Epithelial cell of prostate (primary cell): Measurements from ENCODE around the gene PLEKHF1.

Experiments used
- DNase-seq: peaks from one replicate; pipeline ENCODE4 v3.0.0-alpha.2; 2011; ENCODE audit warnings: low read depth, low spot score
- H3K27ac ChIP-seq: fragments of 450-650 bp; 2 replicates; pipeline ENCODE4 v1.5.1; 2017; ENCODE audit warnings: mild to moderate bottlenecking

The PLEKHF1 gene

GRCh38 chr19:29634002-29634401, 31.3 kb upstream of the PLEKHF1 start:
- H3K27ac ChIP-seq, result no peak overlapping the region
- no peak for DNase-seq

- DNase-seq, result no peak
- H3K27ac ChIP-seq, result no peak overlapping the region
These were observed 30.7 kb upstream of the PLEKHF1 start for GRCh38 chr19:29634423-29635130.

GRCh38 chr19:29635963-29636362, 29.3 kb upstream of the PLEKHF1 start:
- H3K27ac ChIP-seq, result no peak overlapping the region
- DNase-seq, result no peak

- no peak overlapping the region for H3K27ac ChIP-seq
- no peak for DNase-seq
These were observed 28.5 kb upstream of the PLEKHF1 start for GRCh38 chr19:29636553-29637360.

GRCh38 chr19:29639086-29639485, 26.2 kb upstream of the PLEKHF1 start:
- no peak for DNase-seq
- no peak overlapping the region for H3K27ac ChIP-seq

- no peak for DNase-seq
- H3K27ac ChIP-seq, result no peak overlapping the region
These were observed 25.0 kb upstream of the PLEKHF1 start for GRCh38 chr19:29640231-29640630.

GRCh38 chr19:29641597-29641996, 23.7 kb upstream of the PLEKHF1 start:
- no peak for DNase-seq
- H3K27ac ChIP-seq, result no peak overlapping the region

- H3K27ac ChIP-seq, result no peak overlapping the region
- DNase-seq, result no peak
These were observed 21.8 kb upstream of the PLEKHF1 start for GRCh38 chr19:29643361-29643935.

- DNase-seq, result no peak
- H3K27ac ChIP-seq, result no peak overlapping the region
These were observed 21.1 kb upstream of the PLEKHF1 start for GRCh38 chr19:29644210-29644609.

- no peak overlapping the region for H3K27ac ChIP-seq
- no peak for DNase-seq
These were observed 19.8 kb upstream of the PLEKHF1 start for GRCh38 chr19:29645491-29645867.

GRCh38 chr19:29645911-29646310, 19.4 kb upstream of the PLEKHF1 start:
- DNase-seq, result peak; percentile 10
- no peak overlapping the region for H3K27ac ChIP-seq

GRCh38 chr19:29650772-29651387, 14.4 kb upstream of the PLEKHF1 start:
- DNase-seq, result no peak
- H3K27ac ChIP-seq, result no peak overlapping the region

- H3K27ac ChIP-seq, result no peak overlapping the region
- DNase-seq, result no peak
These were observed 13.5 kb upstream of the PLEKHF1 start for GRCh38 chr19:29651622-29652394.

- DNase-seq, result no peak
- no peak overlapping the region for H3K27ac ChIP-seq
These were observed 11.9 kb upstream of the PLEKHF1 start for GRCh38 chr19:29653398-29653797.

GRCh38 chr19:29655648-29656335, 9.5 kb upstream of the PLEKHF1 start:
- DNase-seq, result no peak
- no peak overlapping the region for H3K27ac ChIP-seq

GRCh38 chr19:29658221-29658991, 6.9 kb upstream of the PLEKHF1 start:
- no peak overlapping the region for H3K27ac ChIP-seq
- no peak for DNase-seq

GRCh38 chr19:29660835-29661234, 4.4 kb upstream of the PLEKHF1 start:
- H3K27ac ChIP-seq, result no peak overlapping the region
- DNase-seq, result no peak

- peak overlapping the region; percentile 87 for H3K27ac ChIP-seq
- DNase-seq, result no peak
These were observed 3.0 kb upstream of the PLEKHF1 start for GRCh38 chr19:29662278-29662603.
